GM12891 (cell line): ENCODE results near the gene KHSRP. TPM values are rescaled to one million over a fixed set of nuclear protein-coding genes. Genes with fewer than 3 reads are reported as not detected.
A peak's percentile ranks its signal among the peaks of the same experiment; 100 is the strongest.

Source experiments
- DNase-seq: peaks from one replicate; pipeline ENCODE4 v3.0.0; 2011; ENCODE audit warnings: low spot score; ENCODE audit not compliant: insufficient read length
- FAIRE-seq: peaks from 2 replicates; lab custom pipeline; 2011; peaks lifted over from hg19 to GRCh38; lab: Jason Lieb, UNC
- PAX5 ChIP-seq: IDR thresholded peaks from 2 replicates; pipeline ENCODE4 v1.6.1; 2011; ENCODE audit warnings: low read length, moderate library complexity, mild to moderate bottlenecking; ENCODE audit not compliant: insufficient read depth, severe bottlenecking
- POLR2A ChIP-seq: IDR thresholded peaks from 2 replicates; pipeline ENCODE4 v1.6.1; 2011; ENCODE audit warnings: low read depth, low read length, control low read depth
- POLR2AphosphoS5 ChIP-seq: IDR thresholded peaks from 2 replicates; pipeline ENCODE4 v1.6.1; 2011; ENCODE audit warnings: low read depth, low read length, control low read depth
- POU2F2 ChIP-seq: IDR thresholded peaks from 2 replicates; pipeline ENCODE4 v1.6.1; 2011; ENCODE audit warnings: low read depth, mild to moderate bottlenecking, control low read depth, low read length, moderate library complexity
- SPI1 ChIP-seq: IDR thresholded peaks from 2 replicates; pipeline ENCODE4 v1.6.1; 2011; ENCODE audit warnings: low read depth, low read length, control low read depth
- TAF1 ChIP-seq: IDR thresholded peaks from 2 replicates; pipeline ENCODE4 v1.6.1; 2011; ENCODE audit warnings: low read depth, low read length, control low read depth
- polyA plus RNA-seq: library from polyadenylated mRNA; unstranded; fragments of >200 nt; gene quantifications from one replicate; pipeline ENCODE4 v1.2.1, GENCODE V29; 2012; ENCODE audit warnings: low read depth, missing spikeins, inconsistent platforms; ENCODE audit not compliant: missing spikeins

Gene KHSRP
- polyA plus RNA-seq, result 179 TPM

- TF ChIP-seq TAF1 (no peak), POLR2A (no peak), PAX5 (no peak), POLR2AphosphoS5 (no peak), SPI1 (no peak), POU2F2 (no peak)
- DNase-seq (no peak), FAIRE-seq (no peak)
These were observed at the start of gene KHSRP for GRCh38 chr19:6424195-6424938. KHSRP (minus strand) TSS chr19:6424811; CDS start chr19:6424701, 110 bp downstream.

GRCh38 chr19:6473647-6474046 is 49.0 kb upstream of the KHSRP start:
- FAIRE-seq (no peak), DNase-seq (no peak)
- TF ChIP-seq POLR2AphosphoS5, result no peak
- TF ChIP-seq PAX5, result no peak
- TF ChIP-seq SPI1, result no peak
- TF ChIP-seq POLR2A, result no peak
- no peak for TF ChIP-seq POU2F2
- TF ChIP-seq TAF1, result no peak

- DNase-seq, result no peak
- TF ChIP-seq POU2F2 (no peak), POLR2A (no peak), TAF1 (no peak), SPI1 (no peak), PAX5 (no peak), POLR2AphosphoS5 (no peak)
- no peak for FAIRE-seq
These were observed 48.1 kb upstream of the KHSRP start for GRCh38 chr19:6472713-6473112.

- DNase-seq (no peak), FAIRE-seq (no peak)
These were observed 46.5 kb upstream of the KHSRP start for GRCh38 chr19:6471076-6471475.

GRCh38 chr19:6470173-6470572 is 45.6 kb upstream of the KHSRP start:
- DNase-seq, result no peak
- FAIRE-seq, result no peak
- TF ChIP-seq POLR2AphosphoS5 (no peak), POLR2A (no peak), SPI1 (no peak), POU2F2 (no peak), TAF1 (no peak), PAX5 (no peak)

More at GRCh38 chr19:6471076-6471475, 46.5 kb upstream of the KHSRP start:
- no peak for TF ChIP-seq SPI1
- no peak for TF ChIP-seq PAX5
- no peak for TF ChIP-seq POLR2AphosphoS5
- no peak for TF ChIP-seq POLR2A
- TF ChIP-seq TAF1, result no peak
- no peak for TF ChIP-seq POU2F2

GRCh38 chr19:6467384-6467783 is 42.8 kb upstream of the KHSRP start:
- FAIRE-seq, result no peak
- no peak for DNase-seq
- TF ChIP-seq PAX5 (no peak), SPI1 (no peak), POLR2A (no peak), POLR2AphosphoS5 (no peak), POU2F2 (no peak), TAF1 (no peak)

- no peak for DNase-seq
- no peak for FAIRE-seq
- peak; percentile 46; the same call in 1 of the 2 replicates for TF ChIP-seq POLR2AphosphoS5
- TF ChIP-seq POU2F2, result no peak
These were observed 42.1 kb upstream of the KHSRP start for GRCh38 chr19:6466526-6467248.

- DNase-seq, result no peak
- no peak for FAIRE-seq
These were observed 41.1 kb upstream of the KHSRP start for GRCh38 chr19:6465663-6466062.

GRCh38 chr19:6465006-6465405 is 40.4 kb upstream of the KHSRP start:
- no peak for TF ChIP-seq PAX5
- TF ChIP-seq POU2F2, result no peak
- no peak for TF ChIP-seq SPI1
- no peak for TF ChIP-seq POLR2AphosphoS5
- no peak for TF ChIP-seq POLR2A
- no peak for TF ChIP-seq TAF1
- FAIRE-seq (no peak), DNase-seq (no peak)

More at GRCh38 chr19:6465663-6466062, 41.1 kb upstream of the KHSRP start:
- TF ChIP-seq TAF1, result no peak
- no peak for TF ChIP-seq POU2F2
- no peak for TF ChIP-seq PAX5
- no peak for TF ChIP-seq POLR2A
- no peak for TF ChIP-seq POLR2AphosphoS5
- TF ChIP-seq SPI1, result no peak
